Sigmoid colon (tissue), 7 donors: ENCODE results near the gene SCAP. TPM values are rescaled to one million over a fixed set of nuclear protein-coding genes. Genes with fewer than 3 reads are reported as not detected.

Source experiments
- DNase-seq: peaks from one replicate; pipeline ENCODE4 v3.0.0-alpha.2; 2019
- H3K27ac ChIP-seq, 4 donors: fragments of 200-600 bp; sonication (generic); one replicate each; pipeline ENCODE4 v1.5.1; 2016 to 2019; ENCODE audit warnings: mild to moderate bottlenecking in 1 of 4
- H3K27me3 ChIP-seq, 3 donors: fragments of 200-600 bp; sonication (generic); one replicate each; pipeline ENCODE4 v1.5.1; 2019; ENCODE audit warnings: mild to moderate bottlenecking in 1 of 3
- H3K36me3 ChIP-seq, 4 donors: fragments of 200-600 bp; sonication (generic); one replicate each; pipeline ENCODE4 v1.5.1; 2016 to 2019
- H3K4me1 ChIP-seq, 4 donors: fragments of 200-600 bp; sonication (generic); one replicate each; pipeline ENCODE4 v1.5.1; 2017 to 2019
- H3K4me3 ChIP-seq, 4 donors: fragments of 200-600 bp; sonication (generic); one replicate each; pipeline ENCODE4 v1.5.1; 2017 to 2019; ENCODE audit warnings: mild to moderate bottlenecking in 2 of 4, moderate library complexity in 1 of 4
- H3K9me3 ChIP-seq, 4 donors: fragments of 200-600 bp in 3 of 4; sonication (generic) in 3 of 4; one replicate each; pipeline versions ENCODE4 v1.5.1 to v1.6.1; 2013 to 2019
- CTCF ChIP-seq, 4 experiments: fragments of 450-650 bp in 3 of 4; fragments of 200-600 bp in 1 of 4; IDR thresholded peaks; one replicate each; pipeline ENCODE4 v1.5.1; 2016 to 2019; ENCODE audit warnings: antibody characterized with exemption in 4 of 4, mild to moderate bottlenecking in 3 of 4, moderate library complexity in 2 of 4
- EP300 ChIP-seq, 4 donors: sonication (generic); formaldehyde crosslinking; IDR thresholded peaks; one replicate each; pipeline ENCODE4 v1.6.1; 2017; ENCODE audit warnings: antibody characterized with exemption in 4 of 4
- POLR2A ChIP-seq, 2 donors: fragments of 450-650 bp; IDR thresholded peaks; one replicate each; pipeline ENCODE4 v1.6.1; 2016; ENCODE audit warnings: antibody characterized with exemption in 2 of 2, mild to moderate bottlenecking in 2 of 2, moderate library complexity in 2 of 2
- POLR2AphosphoS5 ChIP-seq, 4 donors: sonication (generic); formaldehyde crosslinking; IDR thresholded peaks; one replicate each; pipeline ENCODE4 v1.6.1; 2017; ENCODE audit warnings: antibody characterized with exemption in 4 of 4
- WGBS, 2 donors: extraction: QIAGEN DNeasy Blood & Tissue Kit; methylation state at CpG; one replicate each; pipeline ENCODE4 v1.1.7; 2013; 5-methylcytosine and 5-hydroxymethylcytosine counted together
- intact Hi-C: fragments of 100-400 bp; cut with DNase I; formaldehyde crosslinking; loops from one replicate; pipeline ENCODE4 v1.15.1; 2023
- polyA plus RNA-seq, 3 donors: library from polyadenylated mRNA; stranded (reverse); fragments of 200-250 nt; gene quantifications; one replicate each; pipeline ENCODE4 v1.2.3, GENCODE V29; 2013
- total RNA-seq, 4 donors: library from RNA; depleted of rRNA; stranded (reverse); fragments of >200 nt; gene quantifications; one replicate each; pipeline ENCODE4 v1.1.0, GENCODE V29; 2016
- donor health status: healthy with polysubstance abuse.
- donor health status: Bipolar disorder and iron deficiency.
- donor health status: healthy.

Gene SCAP
- total and polyA plus RNA-seq, 7 donors, result 10.8 to 81.0 (median 52.3) TPM

DNA sequence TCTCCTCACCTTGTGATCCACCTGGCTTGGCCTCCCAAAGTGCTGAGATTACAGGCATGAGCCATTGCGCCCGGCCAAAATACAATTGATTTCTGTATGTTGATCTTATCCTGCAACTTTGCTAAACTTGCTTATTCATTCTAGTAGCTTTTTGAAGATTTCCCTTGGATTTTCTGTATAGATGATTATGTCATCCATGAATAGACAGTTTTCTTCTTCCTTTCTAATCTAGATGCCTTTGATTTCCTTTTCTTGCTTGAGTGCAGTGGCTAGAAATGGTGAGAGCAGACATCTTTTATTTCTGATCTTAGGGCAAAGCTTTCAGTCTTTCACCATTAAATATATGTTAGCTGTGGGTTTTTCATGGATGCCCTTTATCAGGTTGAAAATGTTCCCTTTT, 42.2 kb upstream of the SCAP start:
- 91 to 97% methylated on average over 2 of the region's 2 CpGs for WGBS, 2 donors
- intact Hi-C loops, result no loop called here
- no peak overlapping the region for H3K4me3 ChIP-seq
- peaks cover 0 to 9% (median 6%) of the 10 kb centered on the region in 4 donors for H3K4me1 ChIP-seq
- H3K27me3 ChIP-seq, result no peaks in the 10 kb centered on the region
- no peaks in the 10 kb centered on the region for H3K36me3 ChIP-seq
- H3K9me3 ChIP-seq, result no peaks in the 10 kb centered on the region
- no peak overlapping the region for H3K27ac ChIP-seq
- TF ChIP-seq CTCF (IDR thresholded peaks at IDR 0.05), result no peak
- TF ChIP-seq POLR2AphosphoS5 (IDR thresholded peaks at IDR 0.05), result no peak
- TF ChIP-seq EP300 (IDR thresholded peaks at IDR 0.05), result no peak
- no peak for TF ChIP-seq POLR2A (IDR thresholded peaks at IDR 0.05)
- no peak for DNase-seq

DNA sequence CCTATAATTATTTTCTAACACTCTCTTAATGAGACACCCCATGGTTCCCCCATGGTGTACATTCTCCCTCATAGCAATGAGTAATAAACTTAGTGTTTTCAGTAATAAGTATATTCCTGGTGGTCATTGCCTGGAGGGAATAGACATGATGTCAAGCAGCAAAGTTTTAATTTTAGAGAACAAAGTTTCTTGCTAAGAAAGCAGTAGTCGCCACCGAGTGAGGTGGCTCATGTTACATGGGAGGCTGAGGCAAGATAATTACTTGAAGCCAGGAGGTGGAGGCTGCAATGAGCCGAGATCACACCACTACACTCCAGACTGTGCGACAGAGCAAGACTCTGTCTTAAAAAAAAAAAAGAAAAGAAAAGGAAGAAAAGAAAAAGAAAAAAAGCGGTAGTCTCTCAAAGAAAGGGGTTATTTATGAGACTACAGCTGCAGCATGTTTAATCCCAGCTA, 40.2 kb upstream of the SCAP start:
- H3K27me3 ChIP-seq, result no peaks in the 10 kb centered on the region
- no peak for DNase-seq
- H3K4me1 ChIP-seq, result peaks cover 0 to 15% (median 13%) of the 10 kb centered on the region in 4 donors
- H3K9me3 ChIP-seq, result no peaks in the 10 kb centered on the region
- H3K4me3 ChIP-seq, result no peak overlapping the region
- H3K27ac ChIP-seq, result no peak overlapping the region
- peaks cover 0 to 2% (median 0%) of the 10 kb centered on the region in 4 donors for H3K36me3 ChIP-seq
- TF ChIP-seq POLR2AphosphoS5 (IDR thresholded peaks at IDR 0.05) (no peak), POLR2A (IDR thresholded peaks at IDR 0.05) (no peak), CTCF (IDR thresholded peaks at IDR 0.05) (no peak), EP300 (IDR thresholded peaks at IDR 0.05) (no peak)
- WGBS, 2 donors, result 83 to 84% methylated on average over 5 of the region's 5 CpGs
- intact Hi-C loops, result no loop called here

DNA sequence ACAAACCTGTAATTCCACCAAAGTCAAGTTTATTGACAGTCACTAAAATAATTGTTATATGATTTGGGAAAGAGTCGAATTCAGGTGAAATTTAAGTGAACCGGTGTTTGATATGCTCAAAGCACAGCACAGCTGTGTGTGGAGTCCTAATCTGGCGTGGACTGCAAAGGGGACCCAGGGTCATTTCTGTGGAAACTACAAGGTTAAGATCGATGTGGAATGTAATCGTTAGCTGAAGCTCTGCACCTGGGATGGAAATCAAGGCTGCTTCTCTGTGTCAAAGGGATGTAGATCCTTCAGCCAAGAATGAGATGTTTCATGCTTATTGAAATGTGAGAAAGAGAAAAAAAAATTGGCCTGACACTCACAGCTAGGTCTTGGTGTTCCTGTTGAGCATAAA, 39.4 kb upstream of the SCAP start:
- 30 to 76% methylated on average over 5 of the region's 5 CpGs for WGBS, 2 donors

GRCh38 chr3:47513125-47513929, 37.6 kb upstream of the SCAP start, which contains the start of gene ELP6:
TSS of gene ELP6 (minus strand) at chr3:47513712. CDS start at chr3:47513590, 122 bp downstream.
- Histone ChIP-seq H3K9me3 (no peaks in the 10 kb centered on the region), H3K27me3 (no peaks in the 10 kb centered on the region), H3K4me3 (peak within 1 kb of the TSS; percentile 66 to 75 (median 69)), H3K4me1 (peaks cover 0 to 15% (median 13%) of the 10 kb centered on the region in 4 donors), H3K36me3 (peaks cover 0 to 21% (median 6%) of the 10 kb centered on the region in 4 donors), H3K27ac (peak within 1 kb of the TSS; percentile 83 to 98 (median 94))
- peak; percentile 99 for DNase-seq
- intact Hi-C loops, result loop anchor here (5.0 kb wide), 1 partner anchor 289 kb away; the partner anchor contains the start of gene DHX30
- TF ChIP-seq CTCF (IDR thresholded peaks at IDR 0.05) (peak in 3 of 4 experiments; percentile 35 to 46 (median 37)), EP300 (IDR thresholded peaks at IDR 0.05) (no peak), POLR2AphosphoS5 (IDR thresholded peaks at IDR 0.05) (peak; percentile 58 to 91 (median 78)), POLR2A (IDR thresholded peaks at IDR 0.05) (peak; percentile 27 to 46)
- WGBS, 2 donors, result 0% methylated on average over 71 of the region's 71 CpGs

More for the DNA sequence above, 39.4 kb upstream of the SCAP start:
- Histone ChIP-seq H3K4me3 (no peak overlapping the region), H3K27me3 (no peaks in the 10 kb centered on the region), H3K9me3 (no peaks in the 10 kb centered on the region), H3K4me1 (peaks cover 0 to 15% (median 13%) of the 10 kb centered on the region in 4 donors), H3K36me3 (peaks cover 0 to 10% (median 0%) of the 10 kb centered on the region in 4 donors), H3K27ac (no peak overlapping the region)
- no peak for DNase-seq
- intact Hi-C loops, result no loop called here
- no peak for TF ChIP-seq POLR2A (IDR thresholded peaks at IDR 0.05)
- no peak for TF ChIP-seq EP300 (IDR thresholded peaks at IDR 0.05)
- TF ChIP-seq CTCF (IDR thresholded peaks at IDR 0.05), result no peak
- TF ChIP-seq POLR2AphosphoS5 (IDR thresholded peaks at IDR 0.05), result no peak
